Sigmoid colon (tissue), 7 donors: Measurements from ENCODE around the gene PSMB1. TPM values are rescaled to one million over a fixed set of nuclear protein-coding genes. Genes with fewer than 3 reads are reported as not detected.

Source experiments
- DNase-seq: peaks from one replicate; pipeline ENCODE4 v3.0.0-alpha.2; 2019
- H3K27ac ChIP-seq, 4 donors: fragments of 200-600 bp; sonication (generic); one replicate each; pipeline ENCODE4 v1.5.1; 2016 to 2019; ENCODE audit warnings: mild to moderate bottlenecking in 1 of 4
- H3K27me3 ChIP-seq, 3 donors: fragments of 200-600 bp; sonication (generic); one replicate each; pipeline ENCODE4 v1.5.1; 2019; ENCODE audit warnings: mild to moderate bottlenecking in 1 of 3
- H3K36me3 ChIP-seq, 4 donors: fragments of 200-600 bp; sonication (generic); one replicate each; pipeline ENCODE4 v1.5.1; 2016 to 2019
- H3K4me1 ChIP-seq, 4 donors: fragments of 200-600 bp; sonication (generic); one replicate each; pipeline ENCODE4 v1.5.1; 2017 to 2019
- H3K4me3 ChIP-seq, 4 donors: fragments of 200-600 bp; sonication (generic); one replicate each; pipeline ENCODE4 v1.5.1; 2017 to 2019; ENCODE audit warnings: mild to moderate bottlenecking in 2 of 4, moderate library complexity in 1 of 4
- H3K9me3 ChIP-seq, 4 donors: fragments of 200-600 bp in 3 of 4; sonication (generic) in 3 of 4; one replicate each; pipeline versions ENCODE4 v1.5.1 to v1.6.1; 2013 to 2019
- CTCF ChIP-seq, 4 experiments: fragments of 450-650 bp in 3 of 4; fragments of 200-600 bp in 1 of 4; IDR thresholded peaks; one replicate each; pipeline ENCODE4 v1.5.1; 2016 to 2019; ENCODE audit warnings: antibody characterized with exemption in 4 of 4, mild to moderate bottlenecking in 3 of 4, moderate library complexity in 2 of 4
- EP300 ChIP-seq, 4 donors: sonication (generic); formaldehyde crosslinking; IDR thresholded peaks; one replicate each; pipeline ENCODE4 v1.6.1; 2017; ENCODE audit warnings: antibody characterized with exemption in 4 of 4
- POLR2A ChIP-seq, 2 donors: fragments of 450-650 bp; IDR thresholded peaks; one replicate each; pipeline ENCODE4 v1.6.1; 2016; ENCODE audit warnings: antibody characterized with exemption in 2 of 2, mild to moderate bottlenecking in 2 of 2, moderate library complexity in 2 of 2
- POLR2AphosphoS5 ChIP-seq, 4 donors: sonication (generic); formaldehyde crosslinking; IDR thresholded peaks; one replicate each; pipeline ENCODE4 v1.6.1; 2017; ENCODE audit warnings: antibody characterized with exemption in 4 of 4
- WGBS, 2 donors: extraction: QIAGEN DNeasy Blood & Tissue Kit; methylation state at CpG; one replicate each; pipeline ENCODE4 v1.1.7; 2013; 5-methylcytosine and 5-hydroxymethylcytosine counted together
- intact Hi-C: fragments of 100-400 bp; cut with DNase I; formaldehyde crosslinking; loops from one replicate; pipeline ENCODE4 v1.15.1; 2023
- polyA plus RNA-seq, 3 donors: library from polyadenylated mRNA; stranded (reverse); fragments of 200-250 nt; gene quantifications; one replicate each; pipeline ENCODE4 v1.2.3, GENCODE V29; 2013
- total RNA-seq, 4 donors: library from RNA; depleted of rRNA; stranded (reverse); fragments of >200 nt; gene quantifications; one replicate each; pipeline ENCODE4 v1.1.0, GENCODE V29; 2016
- donor health status: healthy with polysubstance abuse.
- donor health status: Bipolar disorder and iron deficiency.
- donor health status: healthy.

The PSMB1 gene
- total RNA-seq = 100 to 1,000 TPM; 142 to 265 (median 219) TPM
- polyA plus RNA-seq = 100 to 1,000 TPM; 265 to 287 (median 271) TPM

GRCh38 chr6:170552765-170553533 is at the start of gene PSMB1:
PSMB1 (minus strand) TSS chr6:170553307; CDS start chr6:170553242, 65 bp downstream.
- Histone ChIP-seq H3K27ac (peak within 1 kb of the TSS; percentile 92 to 94 (median 93)), H3K9me3 (no peaks in the 10 kb centered on the region), H3K27me3 (no peaks in the 10 kb centered on the region), H3K36me3 (peaks cover 0 to 24% (median 5%) of the 10 kb centered on the region in 4 donors), H3K4me3 (peak within 1 kb of the TSS; percentile 71 to 92 (median 87)), H3K4me1 (peaks cover 0 to 58% (median 50%) of the 10 kb centered on the region in 4 donors)
- no peak for TF ChIP-seq CTCF (IDR thresholded peaks at IDR 0.05)
- TF ChIP-seq EP300 (IDR thresholded peaks at IDR 0.05) = peak in 1 of 4 donors; percentile 65
- TF ChIP-seq POLR2A (IDR thresholded peaks at IDR 0.05) = peak; percentile 94 to 98
- TF ChIP-seq POLR2AphosphoS5 (IDR thresholded peaks at IDR 0.05) = peak; percentile 99 to 100 (median 99)
- DNase-seq = peak; percentile 97
- WGBS, 2 donors = 0% methylated on average over 41 of the region's 41 CpGs
- intact Hi-C loops = loop anchor here (1.0 to 5.0 kb wide), 2 partner anchors 246 to 802 kb away; partner anchors contain the start of genes DYNLT2, ERMARD and FAM120B

DNA sequence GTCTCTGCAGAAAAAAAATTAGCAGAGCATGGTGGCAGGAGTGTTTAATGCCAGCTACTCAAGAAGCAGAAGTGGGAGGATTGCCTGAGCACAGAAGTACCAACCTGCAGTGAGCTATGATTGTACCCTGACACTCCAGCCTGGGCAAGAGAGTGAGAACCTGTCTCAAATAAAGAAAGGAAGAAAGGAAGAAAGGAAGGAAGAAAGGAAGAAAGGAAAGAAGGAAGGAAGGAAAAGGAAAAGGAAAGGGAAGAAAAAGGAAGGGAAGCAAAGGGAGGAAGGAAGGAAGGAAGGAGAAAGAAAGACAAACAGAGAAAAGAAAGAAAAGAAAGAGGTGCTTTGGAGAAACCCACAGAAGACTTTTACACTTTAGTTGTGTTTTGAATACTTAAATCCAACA is 44.2 kb upstream of the PSMB1 start:
- no peaks in the 10 kb centered on the region for H3K36me3 ChIP-seq
- no peak overlapping the region for H3K4me3 ChIP-seq
- no peak for DNase-seq
- H3K27ac ChIP-seq = no peak overlapping the region
- TF ChIP-seq POLR2A (IDR thresholded peaks at IDR 0.05) (no peak), CTCF (IDR thresholded peaks at IDR 0.05) (no peak), EP300 (IDR thresholded peaks at IDR 0.05) (no peak), POLR2AphosphoS5 (IDR thresholded peaks at IDR 0.05) (no peak)
- no peaks in the 10 kb centered on the region for H3K4me1 ChIP-seq
- H3K27me3 ChIP-seq = no peaks in the 10 kb centered on the region
- intact Hi-C loops = no loop called here
- H3K9me3 ChIP-seq = peaks cover 0 to 2% (median 0%) of the 10 kb centered on the region in 4 donors

DNA sequence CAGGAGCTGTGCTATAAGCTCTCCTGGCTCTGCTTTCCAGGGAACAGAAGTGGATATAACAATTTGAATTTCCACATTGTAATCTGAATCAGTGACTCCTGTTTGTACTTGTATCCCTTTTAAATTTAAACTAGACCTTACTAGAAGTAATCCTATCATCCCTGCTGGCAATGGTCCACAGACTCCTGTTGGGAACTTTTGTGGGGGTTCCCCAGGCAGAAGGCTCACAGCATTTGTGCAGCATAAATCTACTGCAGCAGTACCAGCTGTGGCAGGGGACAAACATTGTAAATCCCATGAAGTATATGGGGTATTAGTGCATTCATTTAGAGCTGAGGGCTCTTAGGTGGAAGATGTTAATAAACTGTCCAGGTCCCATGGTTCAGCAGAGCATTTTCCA is 43.3 kb upstream of the PSMB1 start:
- H3K27ac ChIP-seq = no peak overlapping the region
- intact Hi-C loops = no loop called here
- H3K4me3 ChIP-seq = no peak overlapping the region
- no peak for TF ChIP-seq POLR2AphosphoS5 (IDR thresholded peaks at IDR 0.05)
- no peaks in the 10 kb centered on the region for H3K27me3 ChIP-seq
- H3K9me3 ChIP-seq = peaks cover 0 to 2% (median under 1%) of the 10 kb centered on the region in 4 donors
- no peaks in the 10 kb centered on the region for H3K36me3 ChIP-seq
- no peak for DNase-seq
- no peaks in the 10 kb centered on the region for H3K4me1 ChIP-seq

DNA sequence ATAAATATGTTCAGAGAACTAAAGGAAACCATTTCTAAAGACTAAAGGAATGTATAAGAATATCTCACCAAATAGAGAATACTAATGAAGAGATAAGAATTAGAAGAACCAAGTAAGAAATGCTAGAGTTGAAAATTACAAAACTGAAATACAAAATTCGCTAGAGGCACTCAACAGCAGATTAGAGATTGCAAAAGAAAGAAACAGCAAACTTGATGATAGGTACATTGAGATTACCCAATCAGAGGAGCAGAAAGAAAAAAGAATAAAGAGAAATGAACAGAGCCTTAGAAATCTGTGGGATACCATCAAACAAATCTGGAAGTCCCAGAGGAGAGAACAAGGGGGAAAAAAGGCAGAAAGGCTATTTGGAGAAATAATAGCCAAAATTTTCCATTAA is 37.6 kb upstream of the PSMB1 start:
- 83 to 92% methylated on average over 1 of the region's 1 CpG for WGBS, 2 donors
- H3K9me3 ChIP-seq = peaks cover 0 to 4% (median 2%) of the 10 kb centered on the region in 4 donors
- H3K27ac ChIP-seq = no peak overlapping the region
- H3K36me3 ChIP-seq = no peaks in the 10 kb centered on the region
- no peak overlapping the region for H3K4me3 ChIP-seq
- H3K27me3 ChIP-seq = no peaks in the 10 kb centered on the region
- no peak for DNase-seq
- intact Hi-C loops = no loop called here
- H3K4me1 ChIP-seq = no peaks in the 10 kb centered on the region
- TF ChIP-seq CTCF (IDR thresholded peaks at IDR 0.05) (no peak), POLR2A (IDR thresholded peaks at IDR 0.05) (no peak), POLR2AphosphoS5 (IDR thresholded peaks at IDR 0.05) (no peak), EP300 (IDR thresholded peaks at IDR 0.05) (no peak)

DNA sequence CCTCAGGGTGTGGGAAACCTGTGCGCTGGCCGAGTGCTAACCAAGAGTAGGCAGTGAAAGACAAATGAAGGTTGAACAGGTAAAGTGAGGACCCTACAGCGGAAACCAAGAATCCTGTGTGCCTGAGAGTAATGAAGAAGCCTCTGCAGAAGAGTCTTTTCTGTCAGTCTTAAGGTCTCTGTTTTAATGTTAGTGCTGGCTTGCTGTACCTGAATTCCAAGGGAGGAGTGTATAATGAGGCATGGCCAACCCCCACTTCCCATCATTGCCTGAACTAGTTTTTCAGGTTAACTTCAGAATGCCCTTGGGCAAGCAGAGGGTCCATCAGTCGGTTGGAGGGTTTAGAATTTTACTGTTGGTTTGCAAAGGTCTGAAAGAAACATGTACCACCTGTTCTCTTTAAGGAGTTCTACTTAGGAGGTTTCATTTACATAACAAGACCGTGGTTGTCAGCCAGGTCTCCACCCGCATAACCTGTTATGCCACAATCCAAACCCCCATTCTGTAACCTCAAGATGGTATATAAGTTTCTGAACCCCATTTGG is 31.9 kb upstream of the PSMB1 start:
- WGBS, 2 donors = 2 to 3% methylated on average over 6 of the region's 6 CpGs
- Histone ChIP-seq H3K9me3 (no peaks in the 10 kb centered on the region), H3K36me3 (peaks cover 0 to 26% (median 8%) of the 10 kb centered on the region in 4 donors), H3K27ac (peak overlapping the region; percentile 88 to 93 (median 90)), H3K27me3 (no peaks in the 10 kb centered on the region), H3K4me3 (peak overlapping the region; percentile 54 to 99 (median 87)), H3K4me1 (peaks cover 0 to 19% (median 19%) of the 10 kb centered on the region in 4 donors)
- intact Hi-C loops = no loop called here
- no peak for DNase-seq
- TF ChIP-seq POLR2AphosphoS5 (IDR thresholded peaks at IDR 0.05) = no peak
